ENCODE measurements around the gene MYL9.
A peak's percentile ranks its signal among the peaks of the same experiment; 100 is the strongest.

The MYL9 gene

GRCh38 chr20:36544134-36545018 is 3.1 kb downstream of the MYL9 start:
- no peaks in the 10 kb centered on the region for H3K9me3 ChIP-seq (ENCODE audit: severe bottlenecking)
- no peaks in the 10 kb centered on the region for H3K4me1 ChIP-seq (ENCODE audit: insufficient read depth, poor library complexity, severe bottlenecking)
- no peak for DNase-seq (ENCODE audit: low spot score)
- ATAC-seq (ENCODE audit: low read depth): peak; percentile 5; the same call in 2 of the 3 replicates
- no peak overlapping the region for H3K27ac ChIP-seq (ENCODE audit: poor library complexity, severe bottlenecking)
- peaks cover 9% of the 10 kb centered on the region for H3K36me3 ChIP-seq (ENCODE audit: low read depth)
- no peak for TF ChIP-seq CTCF (IDR thresholded peaks at IDR 0.05; ENCODE audit: poor library complexity, severe bottlenecking)
- no peak overlapping the region for H3K4me3 ChIP-seq (ENCODE audit: severe bottlenecking)
- H3K27me3 ChIP-seq (ENCODE audit: insufficient read depth, poor library complexity, severe bottlenecking): no peaks in the 10 kb centered on the region

- DNase-seq (ENCODE audit: low spot score) (no peak), ATAC-seq (ENCODE audit: low read depth) (no peak)
- TF ChIP-seq CTCF (IDR thresholded peaks at IDR 0.05; ENCODE audit: poor library complexity, severe bottlenecking): no peak
- Histone ChIP-seq H3K4me1 (ENCODE audit: insufficient read depth, poor library complexity, severe bottlenecking) (no peaks in the 10 kb centered on the region), H3K36me3 (ENCODE audit: low read depth) (peaks cover 9% of the 10 kb centered on the region), H3K27ac (ENCODE audit: poor library complexity, severe bottlenecking) (no peak overlapping the region), H3K4me3 (ENCODE audit: severe bottlenecking) (no peak overlapping the region), H3K27me3 (ENCODE audit: insufficient read depth, poor library complexity, severe bottlenecking) (no peaks in the 10 kb centered on the region), H3K9me3 (ENCODE audit: severe bottlenecking) (no peaks in the 10 kb centered on the region)
Measured at GRCh38 chr20:36546111-36546736, 4.9 kb downstream of the MYL9 start.

GRCh38 chr20:36547186-36548005 is 6.1 kb downstream of the MYL9 start:
- DNase-seq (ENCODE audit: low spot score): no peak
- ATAC-seq (ENCODE audit: low read depth): no peak
- Histone ChIP-seq H3K4me1 (ENCODE audit: insufficient read depth, poor library complexity, severe bottlenecking) (no peaks in the 10 kb centered on the region), H3K27me3 (ENCODE audit: insufficient read depth, poor library complexity, severe bottlenecking) (no peaks in the 10 kb centered on the region), H3K9me3 (ENCODE audit: severe bottlenecking) (no peaks in the 10 kb centered on the region), H3K4me3 (ENCODE audit: severe bottlenecking) (no peak overlapping the region), H3K36me3 (ENCODE audit: low read depth) (peaks cover 9% of the 10 kb centered on the region), H3K27ac (ENCODE audit: poor library complexity, severe bottlenecking) (no peak overlapping the region)
- no peak for TF ChIP-seq CTCF (IDR thresholded peaks at IDR 0.05; ENCODE audit: poor library complexity, severe bottlenecking)

GRCh38 chr20:36548006-36548315 is 6.6 kb downstream of the MYL9 start:
- Histone ChIP-seq H3K4me3 (ENCODE audit: severe bottlenecking) (no peak overlapping the region), H3K27ac (ENCODE audit: poor library complexity, severe bottlenecking) (no peak overlapping the region), H3K4me1 (ENCODE audit: insufficient read depth, poor library complexity, severe bottlenecking) (no peaks in the 10 kb centered on the region), H3K9me3 (ENCODE audit: severe bottlenecking) (no peaks in the 10 kb centered on the region), H3K36me3 (ENCODE audit: low read depth) (peaks cover 9% of the 10 kb centered on the region), H3K27me3 (ENCODE audit: insufficient read depth, poor library complexity, severe bottlenecking) (no peaks in the 10 kb centered on the region)
- DNase-seq (ENCODE audit: low spot score) (peak; percentile 90), ATAC-seq (ENCODE audit: low read depth) (no peak)
- peak; percentile 35 for TF ChIP-seq CTCF (IDR thresholded peaks at IDR 0.05; ENCODE audit: poor library complexity, severe bottlenecking)

All from RWPE2 (cell line).